Sigmoid colon (tissue), 3 donors: ENCODE measurements around the gene APOBEC3B.

Experiments used
- POLR2A ChIP-seq, 2 donors: fragments of 450-650 bp; IDR thresholded peaks; one replicate each; pipeline ENCODE4 v1.6.1; 2016; ENCODE audit warnings: antibody characterized with exemption in 2 of 2, mild to moderate bottlenecking in 2 of 2, moderate library complexity in 2 of 2
- TF ChIP-seq, protein P1 (sequence below), 4 experiments: fragments of 450-650 bp in 3 of 4; fragments of 200-600 bp in 1 of 4; IDR thresholded peaks; one replicate each; pipeline ENCODE4 v1.5.1; 2016 to 2019; ENCODE audit warnings: antibody characterized with exemption in 4 of 4, mild to moderate bottlenecking in 3 of 4, moderate library complexity in 2 of 4

DNA sequence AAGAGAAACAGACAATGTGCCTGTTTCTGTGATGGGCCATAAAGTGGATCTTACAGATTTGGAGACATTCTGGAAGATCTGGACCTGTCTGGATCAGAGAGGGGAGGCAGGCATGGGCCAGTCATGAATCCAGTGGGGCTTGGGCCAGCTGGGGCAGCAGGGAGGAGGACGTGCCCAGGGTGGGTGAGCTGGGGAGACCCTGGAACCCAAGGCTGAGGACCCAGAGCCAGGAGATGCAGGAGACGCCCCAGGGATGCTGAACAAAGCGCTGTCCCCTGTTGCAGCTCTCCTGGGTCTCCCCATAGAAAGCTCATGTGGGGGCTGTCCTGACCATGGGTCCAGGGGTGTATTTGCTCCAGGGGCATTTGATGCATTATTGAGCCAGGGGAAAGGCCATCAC, 26.2 kb upstream of the APOBEC3B start:
- TF ChIP-seq, protein P1, sequence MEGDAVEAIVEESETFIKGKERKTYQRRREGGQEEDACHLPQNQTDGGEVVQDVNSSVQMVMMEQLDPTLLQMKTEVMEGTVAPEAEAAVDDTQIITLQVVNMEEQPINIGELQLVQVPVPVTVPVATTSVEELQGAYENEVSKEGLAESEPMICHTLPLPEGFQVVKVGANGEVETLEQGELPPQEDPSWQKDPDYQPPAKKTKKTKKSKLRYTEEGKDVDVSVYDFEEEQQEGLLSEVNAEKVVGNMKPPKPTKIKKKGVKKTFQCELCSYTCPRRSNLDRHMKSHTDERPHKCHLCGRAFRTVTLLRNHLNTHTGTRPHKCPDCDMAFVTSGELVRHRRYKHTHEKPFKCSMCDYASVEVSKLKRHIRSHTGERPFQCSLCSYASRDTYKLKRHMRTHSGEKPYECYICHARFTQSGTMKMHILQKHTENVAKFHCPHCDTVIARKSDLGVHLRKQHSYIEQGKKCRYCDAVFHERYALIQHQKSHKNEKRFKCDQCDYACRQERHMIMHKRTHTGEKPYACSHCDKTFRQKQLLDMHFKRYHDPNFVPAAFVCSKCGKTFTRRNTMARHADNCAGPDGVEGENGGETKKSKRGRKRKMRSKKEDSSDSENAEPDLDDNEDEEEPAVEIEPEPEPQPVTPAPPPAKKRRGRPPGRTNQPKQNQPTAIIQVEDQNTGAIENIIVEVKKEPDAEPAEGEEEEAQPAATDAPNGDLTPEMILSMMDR (IDR thresholded peaks at IDR 0.05), result no peak
- no peak for TF ChIP-seq POLR2A (IDR thresholded peaks at IDR 0.05)
